Prostate gland (tissue), 2 donors: Measurements from ENCODE around the gene DNASE1. TPM values are rescaled to one million over a fixed set of nuclear protein-coding genes. Genes with fewer than 3 reads are reported as not detected.

Experiments
- DNase-seq: peaks from one replicate; pipeline ENCODE4 v3.0.0-alpha.2; 2019; ENCODE audit warnings: low spot score
- H3K27ac ChIP-seq, 2 donors: fragments of 200-600 bp; sonication (generic); 2 replicates each; pipeline ENCODE4 v1.5.1; 2017 to 2019
- H3K27me3 ChIP-seq: fragments of 200-600 bp; sonication (generic); replicated peaks from 2 replicates; pipeline ENCODE4 v1.5.1; 2019; ENCODE audit not compliant: insufficient read depth
- H3K36me3 ChIP-seq, 2 donors: fragments of 200-600 bp; sonication (generic); 1 replicate in 1 of 2; 2 replicates in 1 of 2; pipeline versions ENCODE4 v1.5.1 to v1.8.1; 2017 to 2019
- H3K4me1 ChIP-seq: fragments of 200-600 bp; sonication (generic); replicated peaks from 2 replicates; pipeline ENCODE4 v1.5.1; 2019
- H3K4me3 ChIP-seq, 2 donors: fragments of 200-600 bp; sonication (generic); 2 replicates each; pipeline ENCODE4 v1.5.1; 2017 to 2019
- H3K9me3 ChIP-seq: fragments of 200-600 bp; sonication (generic); 2 replicates; pipeline ENCODE4 v1.5.1; 2017
- CTCF ChIP-seq, 4 experiments: fragments of 200-600 bp in 2 of 4; fragments of 450-650 bp in 2 of 4; sonication (generic) in 2 of 4; IDR thresholded peaks; 1 replicate in 3 of 4; 2 replicates in 1 of 4; pipeline ENCODE4 v1.5.1; 2016 to 2019; ENCODE audit warnings: antibody characterized with exemption in 4 of 4, mild to moderate bottlenecking in 2 of 4, moderate library complexity in 2 of 4
- POLR2A ChIP-seq: fragments of 450-650 bp; IDR thresholded peaks from one replicate; pipeline ENCODE4 v1.6.1; 2016; ENCODE audit warnings: antibody characterized with exemption, mild to moderate bottlenecking
- POLR2AphosphoS5 ChIP-seq: sonication (generic); formaldehyde crosslinking; IDR thresholded peaks from one replicate; pipeline ENCODE4 v1.6.1; 2017; ENCODE audit warnings: antibody characterized with exemption
- WGBS: methylation state at CpG from one replicate; pipeline ENCODE4 v1.1.5; 2018; 5-methylcytosine and 5-hydroxymethylcytosine counted together
- intact Hi-C: fragments of 100-400 bp; cut with DNase I; formaldehyde crosslinking; loops from one replicate; pipeline ENCODE4 v1.14.2; 2022
- total RNA-seq, 2 donors: library from RNA; depleted of rRNA; stranded (reverse); fragments of >200 nt; gene quantifications; one replicate each; pipeline ENCODE4 v1.1.0, GENCODE V29; 2016

The DNASE1 gene
- total RNA-seq, 2 donors from 2014 or later, result 41.9 to 50.6 TPM

GRCh38 chr16:3650631-3651265 lies 3.7 kb upstream of the DNASE1 start:
- Histone ChIP-seq H3K27ac (no peak overlapping the region), H3K9me3 (no peaks in the 10 kb centered on the region), H3K36me3 (peaks cover 0 to 14% of the 10 kb centered on the region in 2 donors), H3K4me3 (no peak overlapping the region), H3K27me3 (no peaks in the 10 kb centered on the region), H3K4me1 (peaks cover 11% of the 10 kb centered on the region)
- no peak for DNase-seq
- WGBS, result 87% methylated on average over 13 of the region's 13 CpGs
- TF ChIP-seq CTCF (IDR thresholded peaks at IDR 0.05), result no peak
- TF ChIP-seq POLR2A, result no peak
- no peak for TF ChIP-seq POLR2AphosphoS5
- intact Hi-C loops, result no loop called here

- TF ChIP-seq POLR2AphosphoS5, result no peak
- TF ChIP-seq CTCF (IDR thresholded peaks at IDR 0.05), result no peak
- TF ChIP-seq POLR2A, result no peak
- H3K4me3 ChIP-seq, result no peak overlapping the region
- no peak for DNase-seq
- H3K36me3 ChIP-seq, result peaks cover 3 to 15% of the 10 kb centered on the region in 2 donors
- intact Hi-C loops, result no loop called here
- 72% methylated on average over 18 of the region's 18 CpGs for whole genome bisulfite sequencing
- H3K27me3 ChIP-seq, result no peaks in the 10 kb centered on the region
- H3K27ac ChIP-seq, result no peak overlapping the region
- H3K9me3 ChIP-seq, result no peaks in the 10 kb centered on the region
- H3K4me1 ChIP-seq, result peaks cover 6% of the 10 kb centered on the region
Observed at GRCh38 chr16:3651461-3652372, 2.8 kb upstream of the DNASE1 start.

GRCh38 chr16:3652373-3653195 lies 1.9 kb upstream of the DNASE1 start:
- intact Hi-C loops, result no loop called here
- no peaks in the 10 kb centered on the region for H3K4me1 ChIP-seq
- WGBS, result 85% methylated on average over 14 of the region's 14 CpGs
- H3K36me3 ChIP-seq, result peaks cover 3 to 23% of the 10 kb centered on the region in 2 donors
- no peak overlapping the region for H3K4me3 ChIP-seq
- no peak for DNase-seq
- H3K9me3 ChIP-seq, result no peaks in the 10 kb centered on the region
- no peaks in the 10 kb centered on the region for H3K27me3 ChIP-seq
- TF ChIP-seq POLR2AphosphoS5 (no peak), CTCF (IDR thresholded peaks at IDR 0.05) (no peak), POLR2A (no peak)
- H3K27ac ChIP-seq, result no peak overlapping the region

- no peak overlapping the region for H3K4me3 ChIP-seq
- intact Hi-C loops, result no loop called here
- no peaks in the 10 kb centered on the region for H3K9me3 ChIP-seq
- no peak for DNase-seq
- no peaks in the 10 kb centered on the region for H3K4me1 ChIP-seq
- no peak overlapping the region for H3K27ac ChIP-seq
- 85% methylated on average over 12 of the region's 12 CpGs for WGBS
- no peak for TF ChIP-seq POLR2A
- TF ChIP-seq POLR2AphosphoS5, result no peak
- no peak for TF ChIP-seq CTCF (IDR thresholded peaks at IDR 0.05)
- no peaks in the 10 kb centered on the region for H3K27me3 ChIP-seq
- peaks cover 3 to 26% of the 10 kb centered on the region in 2 donors for H3K36me3 ChIP-seq
Observed at GRCh38 chr16:3655030-3655395, 522 bp downstream of the DNASE1 start.
